B cell (primary cell): Measurements from ENCODE around the gene SPINK1.
"Not testable (repeated sequence)": the region's sequence is repeated elsewhere in the genome, so short reads cannot be mapped to it uniquely, and the experiment has no call there.

Source experiments
- CTCF ChIP-seq: fragments of 200-600 bp; IDR thresholded peaks from one replicate; pipeline ENCODE4 v1.8.0; 2022; ENCODE audit warnings: antibody characterized with exemption, mild to moderate bottlenecking
- EZH2 ChIP-seq: IDR thresholded peaks from 2 replicates; pipeline ENCODE4 v1.6.1; 2012; ENCODE audit warnings: borderline replicate concordance, low read depth, mild to moderate bottlenecking, moderate library complexity, low read length; ENCODE audit not compliant: insufficient read depth, poor library complexity, severe bottlenecking

DNA sequence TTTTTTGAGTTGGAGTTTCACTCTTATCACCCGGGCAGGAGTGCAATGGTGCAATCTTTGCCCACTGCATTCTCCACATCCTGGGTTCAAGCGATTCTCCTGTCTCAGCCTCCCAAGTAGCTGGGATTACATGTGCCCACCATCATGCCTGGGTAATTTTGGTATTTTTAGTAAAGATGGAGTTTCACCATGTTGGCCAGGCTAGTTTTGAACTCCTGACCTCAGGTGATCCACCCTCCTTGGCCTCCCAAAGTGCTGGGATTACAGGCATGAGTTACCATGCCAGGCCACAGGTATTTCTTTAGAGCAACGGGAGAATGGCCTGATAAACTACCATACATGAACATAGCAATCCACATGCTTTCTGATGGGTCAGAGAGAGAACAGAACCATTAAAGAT, 9.2 kb downstream of the SPINK1 start:
- not testable (repeated sequence) for TF ChIP-seq EZH2, CTCF
